Keratinocyte (primary cell): ENCODE results near the gene CPOX. TPM values are rescaled to one million over a fixed set of nuclear protein-coding genes. Genes with fewer than 3 reads are reported as not detected.

Experiments
- DNase-seq: peaks from one replicate; pipeline ENCODE4 v3.0.0-alpha.2; 2011; ENCODE audit warnings: low read depth, missing footprints, low spot score
- FAIRE-seq: peaks from 2 replicates; lab custom pipeline; 2011; peaks lifted over from hg19 to GRCh38; lab: Jason Lieb, UNC
- H2AFZ ChIP-seq: 2 replicates; pipeline ENCODE4 v1.6.0; 2012; ENCODE audit warnings: low read length, control low read depth, inconsistent platforms; ENCODE audit not compliant: control insufficient read depth
- H3K27ac ChIP-seq: 2 replicates; pipeline ENCODE4 v1.5.1; 2011; ENCODE audit warnings: low read length; ENCODE audit not compliant: control insufficient read depth, insufficient read depth
- H3K27me3 ChIP-seq: 3 replicates; pipeline ENCODE4 v1.6.0; 2011; ENCODE audit warnings: low read length; ENCODE audit not compliant: control insufficient read depth, insufficient read depth; ENCODE audit errors: extremely low read depth
- H3K36me3 ChIP-seq, 2 experiments: 2 replicates in 1 of 2; 3 replicates in 1 of 2; pipeline ENCODE4 v1.5.1; 2011; ENCODE audit warnings: low read length in 2 of 2, mild to moderate bottlenecking in 1 of 2; ENCODE audit not compliant: control insufficient read depth in 2 of 2, insufficient read depth in 2 of 2; ENCODE audit errors: extremely low read depth in 1 of 2
- H3K4me1 ChIP-seq: 3 replicates; pipeline ENCODE4 v1.5.1; 2011; ENCODE audit warnings: low read length; ENCODE audit not compliant: control insufficient read depth, insufficient read depth; ENCODE audit errors: extremely low read depth
- H3K4me2 ChIP-seq: 3 replicates; pipeline ENCODE4 v1.6.0; 2011; ENCODE audit warnings: low read depth, low read length; ENCODE audit not compliant: control insufficient read depth, insufficient read depth; ENCODE audit errors: extremely low read depth
- H3K4me3 ChIP-seq, 3 experiments: fragments of 200-600 bp in 1 of 3; sonication (generic) in 1 of 3; 2 replicates in 2 of 3; 3 replicates in 1 of 3; pipeline ENCODE4 v1.5.1; 2011 to 2016; ENCODE audit warnings: low read length in 3 of 3, mild to moderate bottlenecking in 3 of 3, control low read depth in 2 of 3, inconsistent platforms in 1 of 3, low read depth in 1 of 3, mixed read lengths in 1 of 3, mixed run types in 1 of 3, moderate library complexity in 1 of 3; ENCODE audit not compliant: control insufficient read depth in 2 of 3, insufficient read depth in 2 of 3; ENCODE audit errors: extremely low read depth in 1 of 3
- H3K79me2 ChIP-seq: 2 replicates; pipeline ENCODE4 v1.6.0; 2012; ENCODE audit warnings: low read length; ENCODE audit not compliant: control insufficient read depth, insufficient read depth
- H3K9ac ChIP-seq: 3 replicates; pipeline ENCODE4 v1.6.0; 2011; ENCODE audit warnings: low read length; ENCODE audit not compliant: control insufficient read depth, insufficient read depth; ENCODE audit errors: extremely low read depth
- H3K9me1 ChIP-seq: 3 replicates; pipeline ENCODE4 v1.6.0; 2011; ENCODE audit warnings: low read length; ENCODE audit not compliant: control insufficient read depth, insufficient read depth; ENCODE audit errors: extremely low read depth
- H3K9me3 ChIP-seq: 2 replicates; pipeline ENCODE4 v1.5.1; 2012; ENCODE audit warnings: low read depth, low read length; ENCODE audit not compliant: control insufficient read depth
- H4K20me1 ChIP-seq: 3 replicates; pipeline ENCODE4 v1.6.0; 2011; ENCODE audit warnings: low read length; ENCODE audit not compliant: control insufficient read depth, insufficient read depth; ENCODE audit errors: extremely low read depth
- CTCF ChIP-seq, 3 experiments: IDR thresholded peaks in 1 of 3; conservative IDR thresholded peaks in 1 of 3; optimal IDR thresholded peaks in 1 of 3; 2 replicates in 2 of 3; 3 replicates in 1 of 3; pipeline versions ENCODE3 to v1.5.1; 2011; ENCODE audit warnings: low read length in 3 of 3, mild to moderate bottlenecking in 3 of 3, moderate library complexity in 2 of 3, control low read depth in 1 of 3, inconsistent platforms in 1 of 3; ENCODE audit not compliant: insufficient read depth in 2 of 3; ENCODE audit errors: extremely low read depth in 1 of 3
- EZH2 ChIP-seq: IDR thresholded peaks from one replicate; pipeline ENCODE4 v1.6.1; 2012; ENCODE audit warnings: inconsistent platforms, mild to moderate bottlenecking, low read length, moderate library complexity
- dilution Hi-C: fragments of 300-500 bp; cut with MboI; formaldehyde crosslinking; loops from one replicate; pipeline ENCODE4 v1.7.0; 2020; ENCODE audit warnings: low sequenced_read_pairs; ENCODE audit not compliant: extremely low pct_ligation_motif_present
- polyA plus RNA-seq, 5 experiments: library from polyadenylated mRNA; depleted of rRNA in 3 of 5; stranded (reverse) in 3 of 5; stranded (forward) in 1 of 5; unstranded in 1 of 5; fragments of >200 nt; gene quantifications; 1 replicate in 1 of 5; 2 replicates in 3 of 5; 3 replicates in 1 of 5; pipeline versions ENCODE4 v1.2.1 to v1.2.3, GENCODE V29; 2011 to 2012; ENCODE audit warnings: missing spikeins in 2 of 5, low read depth in 1 of 5, low replicate concordance in 1 of 5

The CPOX gene
- polyA plus RNA-seq, 1 donor (not counting 4 experiments of a cell fraction or from before 2014, with no cell fraction given): 29.4 TPM

- no peak within 1 kb of the TSS for H2AFZ ChIP-seq
- no peaks in the 10 kb centered on the region for H3K9me1 ChIP-seq
- no peaks in the 10 kb centered on the region for H3K4me1 ChIP-seq
- no peaks in the 10 kb centered on the region for H3K79me2 ChIP-seq
- no peak within 1 kb of the TSS for H3K9ac ChIP-seq
- no peak within 1 kb of the TSS for H3K4me3 ChIP-seq
- no peak within 1 kb of the TSS for H3K4me2 ChIP-seq
- no peak for TF ChIP-seq CTCF (optimal IDR thresholded peaks at IDR 0.05 in 1 of 3, IDR thresholded peaks at IDR 0.05 in 1 of 3, conservative IDR thresholded peaks at IDR 0.05 in 1 of 3; ENCODE audit: extremely low read depth in 1 of 3, insufficient read depth in 2 of 3, low read length in 3 of 3)
- TF ChIP-seq EZH2: no peak
- no peaks in the 10 kb centered on the region for H4K20me1 ChIP-seq
- no peaks in the 10 kb centered on the region for H3K27me3 ChIP-seq
- no peak within 1 kb of the TSS for H3K27ac ChIP-seq
- dilution Hi-C loops: no loop called here
- no peaks in the 10 kb centered on the region for H3K9me3 ChIP-seq
- DNase-seq (no peak), FAIRE-seq (no peak)
- H3K36me3 ChIP-seq: no peaks in the 10 kb centered on the region
Measured at GRCh38 chr3:98531622-98532274, 61.7 kb downstream of the CPOX start, which contains the start of gene GPR15. GPR15 (plus strand) TSS chr3:98531978; CDS start chr3:98532034, 56 bp downstream.

GRCh38 chr3:98530676-98531075 lies 62.7 kb downstream of the CPOX start:
- FAIRE-seq: no peak
- dilution Hi-C loops: no loop called here

More at GRCh38 chr3:98530676-98531075, 62.7 kb downstream of the CPOX start:
- Histone ChIP-seq H3K36me3 (no peaks in the 10 kb centered on the region), H3K4me1 (no peaks in the 10 kb centered on the region), H4K20me1 (no peaks in the 10 kb centered on the region), H3K9me3 (no peaks in the 10 kb centered on the region), H3K27ac (no peak overlapping the region), H2AFZ (no peak overlapping the region), H3K27me3 (no peaks in the 10 kb centered on the region), H3K4me3 (no peak overlapping the region), H3K4me2 (no peak overlapping the region), H3K79me2 (no peaks in the 10 kb centered on the region), H3K9me1 (no peaks in the 10 kb centered on the region), H3K9ac (no peak overlapping the region)
- TF ChIP-seq EZH2 (no peak), CTCF (optimal IDR thresholded peaks at IDR 0.05 in 1 of 3, IDR thresholded peaks at IDR 0.05 in 1 of 3, conservative IDR thresholded peaks at IDR 0.05 in 1 of 3; ENCODE audit: extremely low read depth in 1 of 3, insufficient read depth in 2 of 3, low read length in 3 of 3) (no peak)
- no peak for DNase-seq
